ENCODE measurements around the gene MUCL1.
"Not testable (repeated sequence)": the region's sequence is repeated elsewhere in the genome, so short reads cannot be mapped to it uniquely, and the experiment has no call there.

Gene MUCL1

GRCh38 chr12:54863948-54864618 lies 9.8 kb downstream of the MUCL1 start:
- H3K4me3 ChIP-seq (ENCODE audit: low read depth in 1 of 2, low read length in 2 of 2): no peak overlapping the region
- no peak overlapping the region for H3K27ac ChIP-seq (ENCODE audit: low read length)
- no peaks in the 10 kb centered on the region for H3K27me3 ChIP-seq (ENCODE audit: low read depth, low read length)
- no peaks in the 10 kb centered on the region for H3K9me3 ChIP-seq (ENCODE audit: control insufficient read depth in 1 of 2, low read length in 2 of 2)
- no peaks in the 10 kb centered on the region for H3K4me1 ChIP-seq (ENCODE audit: control insufficient read depth in 1 of 2, insufficient read depth in 2 of 2, low read length in 2 of 2)
- H3K36me3 ChIP-seq (ENCODE audit: control insufficient read depth in 1 of 2, insufficient read depth in 2 of 2, low read length in 2 of 2): no peaks in the 10 kb centered on the region

- H3K9me3 ChIP-seq (ENCODE audit: control insufficient read depth in 1 of 2, low read length in 2 of 2): no peaks in the 10 kb centered on the region
- H3K27ac ChIP-seq (ENCODE audit: low read length): no peak overlapping the region
- no peak overlapping the region for H3K4me3 ChIP-seq (ENCODE audit: low read depth in 1 of 2, low read length in 2 of 2)
- no peaks in the 10 kb centered on the region for H3K27me3 ChIP-seq (ENCODE audit: low read depth, low read length)
- H3K4me1 ChIP-seq (ENCODE audit: control insufficient read depth in 1 of 2, insufficient read depth in 2 of 2, low read length in 2 of 2): no peaks in the 10 kb centered on the region
- no peaks in the 10 kb centered on the region for H3K36me3 ChIP-seq (ENCODE audit: control insufficient read depth in 1 of 2, insufficient read depth in 2 of 2, low read length in 2 of 2)
Observed at GRCh38 chr12:54865683-54866324, 11.5 kb downstream of the MUCL1 start.

- no peaks in the 10 kb centered on the region for H3K4me1 ChIP-seq (ENCODE audit: control insufficient read depth in 1 of 2, insufficient read depth in 2 of 2, low read length in 2 of 2)
- no peaks in the 10 kb centered on the region for H3K27me3 ChIP-seq (ENCODE audit: low read depth, low read length)
Observed at GRCh38 chr12:54868690-54869089, 14.4 kb downstream of the MUCL1 start.

GRCh38 chr12:54870048-54870447 lies 15.7 kb downstream of the MUCL1 start:
- H3K9me3 ChIP-seq (ENCODE audit: control insufficient read depth in 1 of 2, low read length in 2 of 2): no peaks in the 10 kb centered on the region
- H3K27ac ChIP-seq (ENCODE audit: low read length): no peak overlapping the region
- H3K4me3 ChIP-seq (ENCODE audit: low read depth in 1 of 2, low read length in 2 of 2): no peak overlapping the region
- H3K36me3 ChIP-seq (ENCODE audit: control insufficient read depth in 1 of 2, insufficient read depth in 2 of 2, low read length in 2 of 2): no peaks in the 10 kb centered on the region
- H3K27me3 ChIP-seq (ENCODE audit: low read depth, low read length): no peaks in the 10 kb centered on the region
- H3K4me1 ChIP-seq (ENCODE audit: control insufficient read depth in 1 of 2, insufficient read depth in 2 of 2, low read length in 2 of 2): no peaks in the 10 kb centered on the region

More at GRCh38 chr12:54868690-54869089, 14.4 kb downstream of the MUCL1 start:
- Histone ChIP-seq H3K27ac (ENCODE audit: low read length) (no peak overlapping the region), H3K36me3 (ENCODE audit: control insufficient read depth in 1 of 2, insufficient read depth in 2 of 2, low read length in 2 of 2) (no peaks in the 10 kb centered on the region), H3K4me3 (ENCODE audit: low read depth in 1 of 2, low read length in 2 of 2) (no peak overlapping the region), H3K9me3 (ENCODE audit: control insufficient read depth in 1 of 2, low read length in 2 of 2) (no peaks in the 10 kb centered on the region)

- H3K36me3 ChIP-seq (ENCODE audit: control insufficient read depth in 1 of 2, insufficient read depth in 2 of 2, low read length in 2 of 2): no peaks in the 10 kb centered on the region
- no peaks in the 10 kb centered on the region for H3K4me1 ChIP-seq (ENCODE audit: control insufficient read depth in 1 of 2, insufficient read depth in 2 of 2, low read length in 2 of 2)
- no peaks in the 10 kb centered on the region for H3K27me3 ChIP-seq (ENCODE audit: low read depth, low read length)
- no peak overlapping the region for H3K27ac ChIP-seq (ENCODE audit: low read length)
- no peaks in the 10 kb centered on the region for H3K9me3 ChIP-seq (ENCODE audit: control insufficient read depth in 1 of 2, low read length in 2 of 2)
- H3K4me3 ChIP-seq (ENCODE audit: low read depth in 1 of 2, low read length in 2 of 2): no peak overlapping the region
Observed at GRCh38 chr12:54870617-54871016, 16.3 kb downstream of the MUCL1 start.

GRCh38 chr12:54879150-54879549 lies 24.8 kb downstream of the MUCL1 start:
- Histone ChIP-seq H3K4me1 (ENCODE audit: control insufficient read depth in 1 of 2, insufficient read depth in 2 of 2, low read length in 2 of 2) (no peaks in the 10 kb centered on the region), H3K27ac (ENCODE audit: low read length) (no peak overlapping the region), H3K9me3 (ENCODE audit: control insufficient read depth in 1 of 2, low read length in 2 of 2) (no peaks in the 10 kb centered on the region), H3K27me3 (ENCODE audit: low read depth, low read length) (no peaks in the 10 kb centered on the region), H3K4me3 (ENCODE audit: low read depth in 1 of 2, low read length in 2 of 2) (no peak overlapping the region), H3K36me3 (ENCODE audit: control insufficient read depth in 1 of 2, insufficient read depth in 2 of 2, low read length in 2 of 2) (no peaks in the 10 kb centered on the region)

GRCh38 chr12:54879579-54879978 lies 25.3 kb downstream of the MUCL1 start:
- Histone ChIP-seq H3K27me3 (ENCODE audit: low read depth, low read length) (no peaks in the 10 kb centered on the region), H3K9me3 (ENCODE audit: control insufficient read depth in 1 of 2, low read length in 2 of 2) (no peaks in the 10 kb centered on the region), H3K4me3 (ENCODE audit: low read depth in 1 of 2, low read length in 2 of 2) (no peak overlapping the region), H3K4me1 (ENCODE audit: control insufficient read depth in 1 of 2, insufficient read depth in 2 of 2, low read length in 2 of 2) (no peaks in the 10 kb centered on the region), H3K27ac (ENCODE audit: low read length) (no peak overlapping the region), H3K36me3 (ENCODE audit: control insufficient read depth in 1 of 2, insufficient read depth in 2 of 2, low read length in 2 of 2) (no peaks in the 10 kb centered on the region)

GRCh38 chr12:54882079-54882478 lies 27.8 kb downstream of the MUCL1 start:
- Histone ChIP-seq H3K27me3 (ENCODE audit: low read depth, low read length) (no peaks in the 10 kb centered on the region), H3K4me3 (ENCODE audit: low read depth in 1 of 2, low read length in 2 of 2) (no peak overlapping the region), H3K36me3 (ENCODE audit: control insufficient read depth in 1 of 2, insufficient read depth in 2 of 2, low read length in 2 of 2) (no peaks in the 10 kb centered on the region), H3K9me3 (ENCODE audit: control insufficient read depth in 1 of 2, low read length in 2 of 2) (no peaks in the 10 kb centered on the region), H3K4me1 (ENCODE audit: control insufficient read depth in 1 of 2, insufficient read depth in 2 of 2, low read length in 2 of 2) (no peaks in the 10 kb centered on the region), H3K27ac (ENCODE audit: low read length) (no peak overlapping the region)

GRCh38 chr12:54882597-54882996 lies 28.3 kb downstream of the MUCL1 start:
- not testable (repeated sequence) for H3K36me3 ChIP-seq (ENCODE audit: control insufficient read depth in 1 of 2, insufficient read depth in 2 of 2, low read length in 2 of 2); H3K4me1 ChIP-seq (ENCODE audit: control insufficient read depth in 1 of 2, insufficient read depth in 2 of 2, low read length in 2 of 2); H3K27me3 ChIP-seq (ENCODE audit: low read depth, low read length); H3K27ac ChIP-seq (ENCODE audit: low read length); H3K4me3 ChIP-seq (ENCODE audit: low read depth in 1 of 2, low read length in 2 of 2); H3K9me3 ChIP-seq (ENCODE audit: control insufficient read depth in 1 of 2, low read length in 2 of 2)

- not testable (repeated sequence) for H3K4me3 ChIP-seq (ENCODE audit: low read depth in 1 of 2, low read length in 2 of 2); H3K4me1 ChIP-seq (ENCODE audit: control insufficient read depth in 1 of 2, insufficient read depth in 2 of 2, low read length in 2 of 2); H3K27ac ChIP-seq (ENCODE audit: low read length); H3K9me3 ChIP-seq (ENCODE audit: control insufficient read depth in 1 of 2, low read length in 2 of 2); H3K36me3 ChIP-seq (ENCODE audit: control insufficient read depth in 1 of 2, insufficient read depth in 2 of 2, low read length in 2 of 2); H3K27me3 ChIP-seq (ENCODE audit: low read depth, low read length)
Observed at GRCh38 chr12:54888428-54888827, 34.1 kb downstream of the MUCL1 start.

- Histone ChIP-seq H3K27ac (ENCODE audit: low read length) (no peak overlapping the region), H3K4me1 (ENCODE audit: control insufficient read depth in 1 of 2, insufficient read depth in 2 of 2, low read length in 2 of 2) (no peaks in the 10 kb centered on the region), H3K9me3 (ENCODE audit: control insufficient read depth in 1 of 2, low read length in 2 of 2) (no peaks in the 10 kb centered on the region), H3K27me3 (ENCODE audit: low read depth, low read length) (no peaks in the 10 kb centered on the region), H3K4me3 (ENCODE audit: low read depth in 1 of 2, low read length in 2 of 2) (no peak overlapping the region), H3K36me3 (ENCODE audit: control insufficient read depth in 1 of 2, insufficient read depth in 2 of 2, low read length in 2 of 2) (no peaks in the 10 kb centered on the region)
Observed at GRCh38 chr12:54890339-54890738, 36.0 kb downstream of the MUCL1 start.
